ELR (cell line): ENCODE data around the gene AMMECR1.

ENCODE experiments used
- DNase-seq: peaks from one replicate; pipeline ENCODE4 v3.0.0-alpha.2; 2015; ENCODE audit warnings: low read depth

AMMECR1 gene

DNA sequence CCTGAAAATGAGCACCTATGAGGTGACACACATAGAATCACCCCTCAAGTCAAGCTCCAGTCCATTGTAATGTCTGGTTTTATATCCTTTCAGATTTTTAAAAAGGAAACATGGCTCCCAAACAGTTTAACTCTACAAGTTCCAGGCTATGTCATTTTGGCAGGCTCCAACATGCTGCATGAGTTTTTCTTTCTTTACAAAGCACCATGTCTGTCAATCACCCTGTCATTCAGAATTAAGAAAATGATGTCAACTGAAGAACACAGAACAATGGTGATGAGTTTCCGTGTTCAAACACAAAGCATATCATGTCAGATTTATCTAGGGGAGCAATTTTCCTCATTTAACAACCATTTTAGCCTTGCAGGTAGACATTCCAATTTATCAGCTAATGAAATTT, 106.5 kb downstream of the AMMECR1 start:
- no peak for DNase-seq

DNA sequence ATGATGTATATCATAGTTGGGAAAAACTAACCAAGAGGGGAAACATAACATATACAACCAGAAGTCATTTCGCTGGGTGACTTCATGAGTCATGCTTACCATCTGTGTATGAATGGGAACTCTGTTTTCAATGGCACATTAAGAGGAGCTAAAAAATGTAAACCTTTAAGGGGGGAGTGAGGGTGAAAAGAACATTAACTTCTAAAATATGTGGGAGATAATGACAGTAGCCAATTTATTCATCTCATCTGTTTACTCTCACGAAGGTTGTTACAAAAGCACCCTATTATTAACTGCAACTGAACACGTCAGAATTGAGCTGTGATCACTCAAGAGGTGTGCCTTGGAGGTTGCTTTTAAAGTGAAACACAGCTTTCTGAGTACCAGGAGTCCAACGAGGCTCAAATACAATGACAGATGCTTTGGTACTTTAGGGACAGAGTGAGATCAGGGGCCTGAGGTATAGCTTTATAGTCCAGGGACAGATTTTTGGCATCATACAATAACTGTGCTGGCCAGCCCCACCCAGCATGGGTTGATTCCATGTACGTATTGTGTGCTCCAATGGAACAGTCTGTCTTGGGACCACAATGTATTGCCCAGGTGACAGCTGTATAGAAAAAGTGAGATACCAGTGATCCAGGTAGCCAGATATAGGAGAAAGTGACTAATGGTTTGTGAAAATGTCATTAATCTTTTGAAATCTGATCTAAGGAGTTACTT, 107.3 kb downstream of the AMMECR1 start:
- DNase-seq = peak; percentile 90

DNA sequence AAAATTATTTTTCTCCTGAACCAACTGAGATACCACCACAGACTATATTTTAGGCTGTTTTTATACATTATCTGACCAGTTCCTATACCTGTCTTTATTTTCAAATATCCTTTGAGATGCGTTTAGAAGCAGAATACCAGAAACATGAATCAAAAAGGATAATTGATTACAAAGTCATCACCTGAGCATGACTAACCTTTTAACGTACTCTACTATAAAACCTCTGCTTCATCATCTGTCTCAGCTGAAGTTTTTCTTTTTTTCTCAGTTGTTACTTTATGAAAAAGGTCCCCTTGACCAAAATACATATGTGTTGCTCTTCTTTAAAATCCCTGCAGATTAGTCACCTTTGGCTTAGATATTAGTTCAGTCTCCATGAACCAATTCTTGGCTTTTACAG, 109.8 kb downstream of the AMMECR1 start:
- DNase-seq = peak; percentile 44

DNA sequence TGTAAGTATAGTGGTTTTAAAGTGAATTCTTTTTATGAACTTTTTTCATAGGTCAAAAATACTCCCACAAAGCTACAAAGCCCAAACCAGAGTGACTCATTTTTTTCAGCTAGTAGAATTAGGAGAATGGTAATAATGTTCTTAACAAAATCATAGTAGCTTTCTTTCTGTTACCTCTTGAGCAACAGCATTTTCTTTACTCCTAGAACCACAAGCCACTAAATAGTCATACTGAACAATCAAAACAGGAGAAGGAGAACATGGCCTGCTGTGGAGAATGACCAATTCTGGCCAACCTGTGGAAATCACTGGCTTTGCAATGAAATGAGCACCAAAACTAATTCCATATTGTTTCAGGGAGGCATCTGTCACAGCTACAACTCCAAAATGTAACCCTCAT, 112.9 kb downstream of the AMMECR1 start:
- DNase-seq = peak; percentile 59

DNA sequence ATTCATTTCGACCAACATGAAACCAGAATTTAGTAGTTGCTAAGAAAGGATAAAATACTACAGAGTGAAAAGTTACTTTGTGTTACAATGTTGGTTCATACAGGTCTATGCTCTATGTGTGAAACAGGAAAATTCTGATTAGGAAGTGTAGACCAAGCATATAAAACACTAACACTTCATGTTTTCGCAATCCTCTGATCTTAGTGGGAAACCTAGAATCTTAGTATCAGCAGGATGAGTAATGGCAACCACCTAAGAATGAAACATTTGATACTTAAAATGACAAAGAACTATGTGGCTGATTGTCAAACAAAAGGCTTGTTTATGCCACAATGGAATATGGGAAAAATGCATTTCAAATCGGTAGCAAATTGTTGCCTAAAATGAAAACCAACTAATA, 116.1 kb downstream of the AMMECR1 start:
- peak; percentile 45 for DNase-seq

DNA sequence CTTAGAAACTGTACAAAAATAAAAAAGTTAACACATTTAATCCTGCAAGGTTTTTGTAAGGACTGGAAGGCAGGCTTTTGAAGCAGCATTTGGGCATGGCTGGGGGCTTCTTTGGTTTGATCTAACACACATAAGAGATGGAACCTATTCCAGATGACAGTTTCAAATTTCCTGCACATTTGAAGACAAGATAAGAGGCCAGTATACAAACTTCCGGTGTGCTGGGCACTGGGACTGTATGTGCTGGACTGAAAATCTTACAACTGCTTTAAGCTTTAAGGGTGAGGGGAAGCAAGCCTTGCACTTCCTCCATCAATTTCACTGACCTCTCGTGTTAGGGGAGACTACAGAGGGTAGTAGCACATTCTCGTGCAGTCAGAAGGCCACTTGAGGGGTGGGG, 122.9 kb downstream of the AMMECR1 start:
- DNase-seq = no peak

DNA sequence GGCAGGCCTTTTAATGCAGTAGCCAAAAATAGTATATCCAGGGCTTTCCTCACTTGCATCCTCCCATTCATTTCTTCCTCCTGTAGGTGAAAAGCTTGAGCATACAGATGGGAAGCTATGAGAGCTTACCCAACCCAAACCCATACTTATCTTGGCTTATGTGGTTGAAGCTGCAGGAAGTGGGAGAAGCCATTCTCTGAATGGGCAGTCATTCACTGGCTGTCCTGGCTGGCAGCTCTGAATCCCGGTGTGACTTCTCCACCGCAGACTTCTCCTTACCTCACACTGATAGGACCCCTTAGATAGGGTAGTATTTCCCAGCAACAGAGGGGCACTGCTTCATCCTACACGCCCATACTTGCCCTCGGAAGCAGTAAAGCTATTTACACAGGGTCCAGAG, 125.4 kb downstream of the AMMECR1 start:
- DNase-seq = no peak

DNA sequence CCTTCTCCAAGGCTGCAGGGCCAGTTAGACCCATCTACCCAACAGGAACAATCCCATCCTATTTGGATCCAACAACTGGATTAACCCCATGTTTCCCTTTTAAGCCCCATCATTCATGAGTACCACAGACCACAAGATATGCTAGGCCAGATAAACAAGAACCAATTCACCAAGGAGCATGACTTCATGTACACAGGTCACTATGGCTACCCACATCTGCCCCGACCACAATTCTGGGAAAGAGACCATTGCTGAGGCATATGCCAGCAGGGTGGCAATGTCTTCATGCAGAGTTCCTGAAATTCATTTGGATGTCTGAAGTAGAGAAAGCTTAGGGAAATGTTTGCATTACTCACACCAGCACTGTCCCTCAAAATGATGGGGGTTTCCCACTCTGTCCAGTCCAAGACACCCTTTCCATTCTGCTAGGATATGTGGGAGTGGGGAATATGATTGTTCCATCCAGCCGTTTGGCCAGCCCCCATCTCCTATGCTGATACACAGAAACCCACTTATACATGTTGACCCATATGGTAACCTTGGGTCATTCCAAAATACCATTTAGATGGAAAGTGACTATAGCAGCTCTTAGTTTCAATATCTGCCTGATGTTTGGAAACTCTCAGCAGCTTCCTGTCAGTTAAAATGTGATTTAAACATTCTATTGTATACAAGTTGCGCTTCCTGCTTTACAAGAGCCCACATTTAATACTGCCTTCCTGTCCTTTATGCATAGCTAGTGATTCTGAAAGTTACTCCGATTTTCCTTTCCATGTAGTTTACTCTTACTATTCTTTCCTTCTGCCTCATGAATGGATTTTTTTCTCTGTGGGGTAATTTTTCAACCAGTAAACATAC, 129.0 kb downstream of the AMMECR1 start:
- no peak for DNase-seq

DNA sequence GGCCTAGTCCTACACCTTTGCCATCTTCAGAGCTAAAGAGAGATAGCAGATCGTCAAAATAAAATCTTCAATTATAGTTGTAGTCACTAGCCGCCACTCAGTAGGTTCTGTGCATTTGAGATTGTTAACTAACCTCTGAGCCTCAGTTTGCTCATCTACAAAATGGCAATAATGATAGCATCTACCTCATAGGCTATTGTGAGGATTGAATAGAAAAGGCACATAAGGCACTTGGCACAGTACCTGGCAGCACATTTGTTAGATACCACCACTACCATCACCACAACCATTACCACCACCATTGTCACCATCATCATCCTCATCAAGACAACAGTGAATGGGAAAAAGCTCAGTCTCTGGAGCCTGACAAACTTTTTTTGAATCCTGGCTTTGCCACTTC, 134.6 kb downstream of the AMMECR1 start:
- no peak for DNase-seq

DNA sequence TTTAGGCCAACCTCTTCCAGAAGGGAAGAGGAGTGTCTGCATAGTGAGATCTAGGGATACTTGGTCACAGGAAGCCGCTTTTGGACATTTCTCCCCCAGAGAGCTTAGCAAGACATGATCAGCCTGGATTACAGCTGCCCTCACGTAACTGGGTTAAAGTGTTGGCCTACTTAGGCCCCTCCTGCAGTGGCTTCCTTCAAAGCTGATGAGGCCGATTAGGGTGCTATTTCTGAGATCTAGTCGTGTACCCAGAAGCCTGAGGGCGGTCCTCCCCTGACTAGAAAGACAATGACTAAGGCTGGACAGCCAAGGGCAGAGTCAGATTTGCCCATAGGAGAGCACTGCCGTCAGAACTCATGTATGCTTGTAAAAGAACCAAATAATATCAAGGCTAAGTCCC, 135.0 kb downstream of the AMMECR1 start:
- peak; percentile 21 for DNase-seq

DNA sequence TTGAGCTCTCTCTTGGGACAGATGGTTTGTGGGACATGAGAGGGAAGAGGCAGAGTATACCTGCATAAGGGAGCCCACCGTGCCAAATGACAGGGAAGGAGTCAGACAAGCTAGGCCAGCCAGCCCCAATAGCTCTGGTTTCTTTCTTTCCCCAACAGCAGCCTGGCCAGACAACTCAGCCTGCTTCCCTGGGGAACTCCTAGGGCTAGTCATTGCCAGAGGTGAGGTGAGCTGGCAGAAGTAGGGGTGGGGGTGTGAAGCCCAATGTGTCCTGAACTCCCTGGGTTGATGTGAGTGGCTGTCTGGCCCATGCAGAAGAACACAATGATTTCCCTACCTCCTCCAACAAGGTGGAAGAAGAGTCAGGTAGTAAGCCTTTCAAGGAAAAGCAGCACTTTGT, 135.5 kb downstream of the AMMECR1 start:
- peak; percentile 34 for DNase-seq

DNA sequence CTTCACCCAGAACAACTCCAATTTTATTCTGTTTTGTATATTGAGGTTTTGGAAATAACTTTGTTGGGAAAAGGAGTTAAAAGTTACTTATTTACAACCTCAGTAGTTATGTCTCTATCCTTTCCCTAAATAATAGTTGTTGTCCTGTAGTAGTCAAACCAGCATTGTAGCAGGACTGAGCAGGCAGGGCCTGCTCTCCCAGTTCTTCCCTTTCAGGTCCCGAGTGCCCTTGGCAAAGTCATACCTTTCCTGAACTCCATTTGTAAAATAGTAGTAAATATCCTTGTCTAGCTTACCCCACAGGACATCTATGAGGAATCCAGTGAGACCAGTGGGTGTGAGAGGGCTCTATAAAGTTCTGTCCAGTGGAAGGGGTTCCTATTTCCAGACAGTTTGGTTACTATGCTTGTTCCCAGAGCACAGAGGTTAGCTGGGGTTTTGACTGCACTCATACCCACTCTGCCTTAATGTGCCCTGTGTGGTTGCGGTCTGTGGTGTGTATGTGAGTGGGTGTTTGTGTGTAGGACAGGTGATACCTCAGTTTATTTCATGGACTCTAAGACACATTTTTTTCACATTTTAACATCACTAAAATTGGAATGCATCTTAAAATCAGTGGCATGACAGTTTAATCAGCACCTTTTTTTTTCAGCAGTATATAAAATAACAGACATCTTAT, 136.3 kb downstream of the AMMECR1 start:
- no peak for DNase-seq

DNA sequence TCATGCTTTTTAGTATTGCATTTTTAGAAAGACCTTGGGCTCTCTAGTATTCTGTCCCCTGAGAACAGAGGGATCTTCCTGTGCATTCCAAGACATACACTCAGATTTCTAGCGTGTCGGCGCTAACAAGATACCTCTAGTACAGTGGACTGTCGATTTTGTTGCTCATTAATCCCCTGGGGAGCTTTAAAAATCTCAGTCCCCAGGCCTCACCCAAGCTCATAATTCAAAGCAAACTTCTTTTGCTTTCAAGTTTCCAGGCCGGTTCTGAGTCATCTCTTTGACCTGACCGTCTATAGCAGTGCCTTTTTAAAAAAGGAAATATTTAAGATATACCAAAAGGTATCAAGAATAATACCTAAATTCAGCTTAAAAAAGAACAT, 137.0 kb downstream of the AMMECR1 start:
- peak; percentile 63 for DNase-seq

DNA sequence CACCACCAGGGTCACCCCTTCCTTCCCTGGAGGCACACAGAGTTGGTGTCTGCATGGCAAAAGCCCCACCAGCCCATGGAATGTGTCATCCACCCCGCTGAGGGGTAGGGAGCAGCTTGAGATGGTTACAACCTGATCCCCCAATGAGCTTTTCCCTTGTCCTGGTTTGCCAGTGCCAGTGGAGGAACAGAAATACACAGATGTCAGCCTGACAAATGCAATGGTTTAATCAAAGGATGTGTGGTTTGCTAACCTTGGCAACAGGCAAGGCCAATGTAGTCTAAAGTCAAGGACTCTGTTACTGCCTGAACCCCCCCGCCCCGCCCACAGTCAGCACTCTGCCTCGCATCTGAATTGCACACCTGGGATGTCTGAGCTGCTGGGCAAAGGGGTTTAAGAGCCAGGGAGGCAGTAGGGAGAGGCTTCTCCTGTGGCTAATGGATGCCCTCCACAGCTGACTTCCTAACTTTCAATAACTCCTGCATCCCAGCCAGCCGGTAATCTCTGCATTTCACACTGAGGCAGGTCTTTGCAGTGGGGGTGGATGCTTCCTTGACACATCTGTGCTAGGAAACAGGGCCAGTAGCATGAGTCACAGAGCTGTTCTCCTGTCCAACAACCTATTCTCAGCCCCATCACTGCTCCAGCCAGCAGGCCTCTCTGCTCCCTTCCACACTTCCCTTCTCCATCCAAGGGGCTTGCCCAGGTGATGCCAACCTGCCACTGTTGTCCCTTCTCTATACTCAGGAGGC, 137.5 kb downstream of the AMMECR1 start:
- peak; percentile 75 for DNase-seq

DNA sequence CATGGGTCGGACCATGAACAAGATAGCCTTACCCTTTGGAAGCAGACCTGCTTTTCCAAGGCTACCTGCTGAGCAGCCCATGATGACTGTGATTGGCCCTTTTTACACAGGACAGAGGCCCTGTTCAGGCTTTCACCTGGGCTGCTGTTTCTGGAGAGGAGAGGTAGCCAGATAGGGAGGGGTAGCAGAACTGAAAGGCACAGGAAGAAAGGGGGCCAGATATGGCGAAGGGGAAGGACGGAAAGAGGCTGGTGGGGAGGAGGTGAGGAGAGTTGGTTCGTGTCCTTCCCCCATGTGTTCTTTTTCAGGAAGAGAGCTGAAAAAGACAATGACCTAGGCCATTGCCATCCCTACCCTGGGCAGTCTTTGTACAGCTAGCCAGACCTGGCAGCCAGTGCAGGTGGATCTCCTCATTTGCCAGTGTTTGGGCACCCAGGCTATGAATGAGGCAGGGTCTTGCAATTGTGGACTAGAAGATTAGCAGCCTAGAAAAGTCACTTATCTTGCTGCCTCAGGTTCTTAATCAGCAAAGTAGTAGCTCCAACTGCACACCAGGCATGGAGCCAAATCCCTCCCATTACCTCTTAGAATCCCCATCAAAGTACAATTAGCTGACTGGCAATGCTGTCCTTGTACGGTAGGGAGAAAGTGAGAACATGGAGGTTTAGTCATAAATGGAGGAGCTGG, 139.6 kb downstream of the AMMECR1 start:
- no peak for DNase-seq

DNA sequence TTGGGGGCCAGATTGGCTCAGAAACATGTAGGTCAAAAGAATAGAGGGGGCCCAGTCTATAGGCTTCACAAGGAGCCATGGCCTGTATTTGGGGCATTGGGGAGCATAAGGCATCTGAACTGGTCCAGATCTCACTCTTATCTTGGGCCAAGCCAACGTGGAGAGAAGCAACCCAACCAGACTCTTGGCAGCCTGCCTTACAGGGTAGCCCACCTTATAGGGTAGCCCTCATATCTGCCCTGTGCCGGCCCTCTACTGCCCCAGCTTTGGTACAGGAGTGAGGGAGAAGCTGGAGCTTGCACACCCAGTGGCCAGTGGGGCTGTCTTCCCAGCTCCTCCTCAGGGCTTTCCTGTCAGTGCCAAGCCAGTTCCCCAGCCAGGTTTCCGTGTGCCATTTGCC, 142.2 kb downstream of the AMMECR1 start:
- DNase-seq = no peak

DNA sequence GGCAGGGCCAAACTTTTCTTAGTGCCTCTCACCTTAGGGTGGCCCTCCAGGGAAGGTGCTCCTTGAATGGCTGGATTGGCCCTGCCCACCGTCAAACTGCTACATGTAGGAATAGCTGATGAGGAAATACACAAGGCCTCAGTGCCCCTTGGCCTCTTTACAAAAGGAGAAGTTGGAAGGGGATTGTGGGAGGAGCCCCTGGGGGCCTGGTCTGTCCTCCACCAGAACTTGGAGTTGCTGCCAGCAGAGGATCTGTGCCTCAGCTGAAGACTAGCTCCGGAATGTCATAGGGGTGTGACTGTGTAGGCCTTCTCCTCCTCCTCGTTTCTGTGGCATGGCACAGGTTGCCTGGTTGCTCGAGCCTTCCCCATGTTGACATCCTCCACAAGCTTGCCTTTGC, 142.7 kb downstream of the AMMECR1 start:
- no peak for DNase-seq

DNA sequence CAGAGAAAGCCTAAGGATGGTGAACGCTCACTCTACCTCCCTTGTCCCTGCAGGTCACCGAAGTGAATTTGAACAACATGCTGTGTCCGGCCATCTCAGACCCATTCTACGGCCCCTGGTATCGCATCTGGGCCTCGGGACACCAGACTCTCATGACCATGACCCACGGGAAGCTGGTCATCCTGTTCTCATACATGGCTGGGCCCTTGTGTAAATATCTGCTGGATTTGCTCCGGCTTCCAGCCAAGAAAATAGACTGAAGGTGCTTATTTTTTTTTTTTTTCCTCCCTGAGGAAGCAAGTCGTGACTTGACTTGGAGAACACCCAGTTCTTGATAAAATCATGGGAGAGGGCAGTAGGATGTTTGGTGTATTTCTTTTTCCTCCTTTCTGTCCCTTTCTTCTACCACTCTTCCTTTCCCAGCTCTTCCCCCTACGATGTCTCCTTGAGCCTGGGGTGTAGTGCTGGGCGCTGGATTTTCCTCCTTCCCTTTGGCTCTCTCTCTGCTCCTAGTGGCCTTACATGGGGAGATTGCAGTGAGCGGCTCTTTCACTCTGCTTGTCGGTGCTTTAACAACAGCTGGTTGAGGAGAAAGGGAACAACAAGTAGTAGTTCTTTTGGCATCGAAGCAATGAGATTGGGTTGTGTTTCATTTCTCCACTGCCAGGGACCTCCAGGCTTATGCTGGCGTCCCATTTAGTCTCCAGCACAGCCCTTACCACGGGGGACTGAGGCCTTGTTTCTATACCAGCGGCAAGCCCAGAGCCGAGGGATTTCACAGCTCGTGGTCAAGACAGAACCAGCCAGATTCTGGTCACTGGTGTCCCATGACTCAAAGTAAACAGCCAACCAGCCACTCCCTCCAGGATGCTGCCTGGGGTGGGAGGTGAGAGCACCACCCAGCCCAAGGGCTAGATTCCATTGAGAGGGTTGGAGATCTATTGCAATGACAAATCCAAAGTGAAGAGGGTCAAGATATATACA, 144.4 kb downstream of the AMMECR1 start:
- DNase-seq = peak; percentile 53

DNA sequence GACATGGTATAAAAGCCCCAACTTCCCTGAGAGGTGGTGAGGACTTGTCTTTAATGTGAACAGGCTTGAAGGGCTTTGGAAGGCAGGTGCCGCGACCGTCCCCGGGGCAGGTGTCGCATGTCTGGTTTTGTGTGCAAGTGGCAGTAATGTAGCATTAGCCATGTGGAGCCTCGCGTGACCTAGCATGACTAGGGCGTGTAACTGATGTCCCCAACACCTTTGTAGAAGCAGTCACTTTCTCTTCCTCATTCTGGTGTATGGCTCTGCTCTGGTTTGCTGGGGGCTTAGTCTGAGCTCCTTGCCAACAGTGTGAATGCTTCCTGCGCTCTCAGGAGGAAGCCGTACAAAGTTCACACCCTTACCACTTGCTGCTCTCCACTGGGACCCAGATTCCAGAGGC, 145.7 kb downstream of the AMMECR1 start:
- no peak for DNase-seq

DNA sequence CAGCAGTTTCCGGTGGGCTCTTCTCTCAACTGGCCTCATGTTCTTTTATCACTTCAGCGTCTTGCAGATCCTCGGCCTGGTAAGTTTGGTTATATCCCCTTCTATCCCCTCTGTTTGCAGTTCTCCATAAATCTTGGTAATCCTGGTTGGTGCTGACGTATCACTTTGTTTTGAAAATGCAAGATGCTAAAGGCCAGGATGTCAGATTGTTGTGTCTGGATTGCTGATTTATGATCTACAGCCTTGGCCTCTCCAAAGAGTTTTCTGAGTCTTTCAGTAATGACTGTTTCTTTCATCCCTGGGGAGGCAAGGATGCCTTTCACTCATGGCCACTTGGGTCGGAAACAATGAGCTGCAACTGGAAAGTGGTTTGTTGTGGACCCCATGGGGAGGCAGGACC, 146.4 kb downstream of the AMMECR1 start:
- no peak for DNase-seq
